ENCODE data around the gene EDIL3. TPM values are rescaled to one million over a fixed set of nuclear protein-coding genes. Genes with fewer than 3 reads are reported as not detected.

The EDIL3 gene
- total RNA-seq, 1 experiment from 2014 or later: 0.32 TPM

DNA sequence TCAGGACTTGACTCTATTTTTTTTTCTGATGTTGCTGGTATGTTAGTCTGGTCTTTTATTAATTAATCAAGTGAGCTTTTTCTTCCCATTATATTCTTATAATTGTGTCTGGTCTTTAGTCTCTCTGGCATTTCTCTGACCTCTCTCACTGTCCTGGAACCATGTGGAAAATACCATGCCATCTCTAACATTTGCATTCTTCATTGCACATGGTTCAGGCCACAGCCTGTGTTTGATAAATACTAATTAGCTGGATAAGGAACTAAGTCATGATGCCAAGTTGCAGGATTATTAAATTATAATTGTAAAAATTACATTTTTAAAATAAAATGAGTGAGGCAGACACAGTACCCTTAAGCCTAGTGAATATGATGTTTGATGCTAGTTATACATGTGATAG is 155.6 kb downstream of the EDIL3 start (continued):
- TF ChIP-seq, protein P1, sequence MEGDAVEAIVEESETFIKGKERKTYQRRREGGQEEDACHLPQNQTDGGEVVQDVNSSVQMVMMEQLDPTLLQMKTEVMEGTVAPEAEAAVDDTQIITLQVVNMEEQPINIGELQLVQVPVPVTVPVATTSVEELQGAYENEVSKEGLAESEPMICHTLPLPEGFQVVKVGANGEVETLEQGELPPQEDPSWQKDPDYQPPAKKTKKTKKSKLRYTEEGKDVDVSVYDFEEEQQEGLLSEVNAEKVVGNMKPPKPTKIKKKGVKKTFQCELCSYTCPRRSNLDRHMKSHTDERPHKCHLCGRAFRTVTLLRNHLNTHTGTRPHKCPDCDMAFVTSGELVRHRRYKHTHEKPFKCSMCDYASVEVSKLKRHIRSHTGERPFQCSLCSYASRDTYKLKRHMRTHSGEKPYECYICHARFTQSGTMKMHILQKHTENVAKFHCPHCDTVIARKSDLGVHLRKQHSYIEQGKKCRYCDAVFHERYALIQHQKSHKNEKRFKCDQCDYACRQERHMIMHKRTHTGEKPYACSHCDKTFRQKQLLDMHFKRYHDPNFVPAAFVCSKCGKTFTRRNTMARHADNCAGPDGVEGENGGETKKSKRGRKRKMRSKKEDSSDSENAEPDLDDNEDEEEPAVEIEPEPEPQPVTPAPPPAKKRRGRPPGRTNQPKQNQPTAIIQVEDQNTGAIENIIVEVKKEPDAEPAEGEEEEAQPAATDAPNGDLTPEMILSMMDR (IDR thresholded peaks at IDR 0.05 in 2 of 3, conservative IDR thresholded peaks at IDR 0.05 in 1 of 3; ENCODE audit: borderline replicate concordance in 1 of 3, insufficient read depth in 1 of 3, low read depth in 2 of 3, low read length in 2 of 3): no peak
- TF ChIP-seq, protein P2, sequence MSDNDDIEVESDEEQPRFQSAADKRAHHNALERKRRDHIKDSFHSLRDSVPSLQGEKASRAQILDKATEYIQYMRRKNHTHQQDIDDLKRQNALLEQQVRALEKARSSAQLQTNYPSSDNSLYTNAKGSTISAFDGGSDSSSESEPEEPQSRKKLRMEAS (IDR thresholded peaks at IDR 0.05): no peak

DNA sequence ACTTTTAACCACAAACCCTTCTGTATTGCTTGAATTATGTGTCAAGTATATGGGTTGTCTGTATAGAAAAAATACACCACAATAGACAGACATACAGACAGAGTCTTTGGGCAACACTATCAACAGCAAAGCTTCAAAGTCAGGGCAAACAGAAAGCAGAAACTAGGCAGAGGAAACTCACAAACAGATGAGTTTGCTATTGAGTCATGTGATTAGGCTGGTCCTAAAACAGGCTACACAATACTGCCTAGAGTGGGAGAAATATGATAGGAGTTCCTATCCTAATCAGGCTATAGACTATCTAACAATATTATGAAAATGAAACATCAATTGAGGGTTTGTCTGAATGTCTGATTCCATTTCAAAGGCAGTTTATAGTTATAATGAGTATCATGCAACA is 156.4 kb downstream of the EDIL3 start:
- ChIA-PET POLR2A (no interaction called here), RAD21 (ENCODE audit: low non-redundant PET in 1 of 2, low total read pairs in 2 of 2, uncharacterized antibody in 2 of 2, unreplicated experiment in 2 of 2) (no interaction called here)
- H3K9me3 ChIP-seq (ENCODE audit: control insufficient read depth in 1 of 2, insufficient read depth in 1 of 2, low read depth in 1 of 2, low read length in 2 of 2): no peaks in the 10 kb centered on the region

More for the DNA sequence above, 156.4 kb downstream of the EDIL3 start:
- ATAC-seq: no peak
- H3K9ac ChIP-seq (ENCODE audit: low read length): no peak overlapping the region
- H3K27ac ChIP-seq (ENCODE audit: low read depth, low read length): no peak overlapping the region
- no TSS peak for BruUV-seq (replicated peaks)
- H3K4me1 ChIP-seq (ENCODE audit: control insufficient read depth in 1 of 2, insufficient read depth in 2 of 2, low read length in 2 of 2): no peaks in the 10 kb centered on the region
- H3K4me3 ChIP-seq (replicated peaks in 1 of 2; ENCODE audit: low read depth in 1 of 2, low read length in 2 of 2): no peak overlapping the region
- no peak for DNase-seq (ENCODE audit: low read depth, low spot score)
- intact Hi-C loops (cut with micrococcal nuclease): no loop called here
- H2AFZ ChIP-seq (ENCODE audit: low read depth, low read length, poor library complexity, severe bottlenecking): peak overlapping the region; percentile 32
- H4K20me1 ChIP-seq (ENCODE audit: insufficient read depth): no peaks in the 10 kb centered on the region
- no peak overlapping the region for H3K4me2 ChIP-seq (ENCODE audit: low read length)
- no peaks in the 10 kb centered on the region for H3K9me2 ChIP-seq (ENCODE audit: insufficient read depth)
- H3K36me3 ChIP-seq (ENCODE audit: control insufficient read depth in 1 of 2, insufficient read depth in 2 of 2, low read length in 2 of 2): no peaks in the 10 kb centered on the region
- H3K27me3 ChIP-seq (ENCODE audit: insufficient read depth, low read length): no peaks in the 10 kb centered on the region
- CTCF ChIA-PET: no interaction called here
- no peaks in the 10 kb centered on the region for H3K79me2 ChIP-seq (ENCODE audit: insufficient read depth, low read length)
- TF ChIP-seq EGR1 (IDR thresholded peaks at IDR 0.05; ENCODE audit: low read depth) (no peak), ELF1 (IDR thresholded peaks at IDR 0.05; ENCODE audit: borderline replicate concordance, low read depth) (no peak), SIN3A (IDR thresholded peaks at IDR 0.05; ENCODE audit: low read depth) (no peak), ZNF274 (IDR thresholded peaks at IDR 0.05; ENCODE audit: low read depth, low read length) (no peak), FOSL1 (IDR thresholded peaks at IDR 0.05; ENCODE audit: low read depth) (no peak), POLR2A (IDR thresholded peaks at IDR 0.05; ENCODE audit: borderline replicate concordance, extremely low read depth, insufficient read depth, insufficient read length) (no peak), SRF (IDR thresholded peaks at IDR 0.05; ENCODE audit: low read depth) (no peak), POLR2AphosphoS5 (IDR thresholded peaks at IDR 0.05; ENCODE audit: low read depth, low read length) (no peak), EZH2 (IDR thresholded peaks at IDR 0.05) (no peak), ZFX (IDR thresholded peaks at IDR 0.05) (no peak), YY1 (IDR thresholded peaks at IDR 0.05; ENCODE audit: extremely low read depth, insufficient replicate concordance, low read depth, low read length) (no peak), SP1 (IDR thresholded peaks at IDR 0.05; ENCODE audit: low read depth) (no peak), CEBPB (IDR thresholded peaks at IDR 0.05; ENCODE audit: low read depth) (no peak)
- TF ChIP-seq, protein P1 (IDR thresholded peaks at IDR 0.05 in 2 of 3, conservative IDR thresholded peaks at IDR 0.05 in 1 of 3; ENCODE audit: borderline replicate concordance in 1 of 3, insufficient read depth in 1 of 3, low read depth in 2 of 3, low read length in 2 of 3): no peak
- TF ChIP-seq, protein P3, sequence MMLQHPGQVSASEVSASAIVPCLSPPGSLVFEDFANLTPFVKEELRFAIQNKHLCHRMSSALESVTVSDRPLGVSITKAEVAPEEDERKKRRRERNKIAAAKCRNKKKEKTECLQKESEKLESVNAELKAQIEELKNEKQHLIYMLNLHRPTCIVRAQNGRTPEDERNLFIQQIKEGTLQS (IDR thresholded peaks at IDR 0.05): no peak
- TF ChIP-seq, protein P4, sequence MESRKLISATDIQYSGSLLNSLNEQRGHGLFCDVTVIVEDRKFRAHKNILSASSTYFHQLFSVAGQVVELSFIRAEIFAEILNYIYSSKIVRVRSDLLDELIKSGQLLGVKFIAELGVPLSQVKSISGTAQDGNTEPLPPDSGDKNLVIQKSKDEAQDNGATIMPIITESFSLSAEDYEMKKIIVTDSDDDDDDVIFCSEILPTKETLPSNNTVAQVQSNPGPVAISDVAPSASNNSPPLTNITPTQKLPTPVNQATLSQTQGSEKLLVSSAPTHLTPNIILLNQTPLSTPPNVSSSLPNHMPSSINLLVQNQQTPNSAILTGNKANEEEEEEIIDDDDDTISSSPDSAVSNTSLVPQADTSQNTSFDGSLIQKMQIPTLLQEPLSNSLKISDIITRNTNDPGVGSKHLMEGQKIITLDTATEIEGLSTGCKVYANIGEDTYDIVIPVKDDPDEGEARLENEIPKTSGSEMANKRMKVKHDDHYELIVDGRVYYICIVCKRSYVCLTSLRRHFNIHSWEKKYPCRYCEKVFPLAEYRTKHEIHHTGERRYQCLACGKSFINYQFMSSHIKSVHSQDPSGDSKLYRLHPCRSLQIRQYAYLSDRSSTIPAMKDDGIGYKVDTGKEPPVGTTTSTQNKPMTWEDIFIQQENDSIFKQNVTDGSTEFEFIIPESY (IDR thresholded peaks at IDR 0.05; ENCODE audit: extremely low read depth, insufficient replicate concordance, low read length): no peak
- TF ChIP-seq, protein P2 (IDR thresholded peaks at IDR 0.05): no peak

Measured in HCT116 (cell line).